Thymus (tissue), 11 donors: Measurements from ENCODE around the gene DDX5. TPM values are rescaled to one million over a fixed set of nuclear protein-coding genes. Genes with fewer than 3 reads are reported as not detected.
A peak's percentile ranks its signal among the peaks of the same experiment; 100 is the strongest.

ENCODE experiments used
- DNase-seq, 9 donors: peaks; one replicate each; pipeline ENCODE4 v3.0.0-alpha.2; 2013; ENCODE audit warnings: low spot score in 9 of 9, low read depth in 6 of 9, missing footprints in 1 of 9
- H3K27ac ChIP-seq, 2 donors: one replicate each; pipeline ENCODE4 v1.5.1; 2013; ENCODE audit warnings: control low read depth in 1 of 2, low read depth in 1 of 2, low read length in 1 of 2, mild to moderate bottlenecking in 1 of 2, moderate library complexity in 1 of 2
- H3K27me3 ChIP-seq, 2 donors: one replicate each; pipeline ENCODE4 v1.5.1; 2013; ENCODE audit warnings: low read length in 1 of 2; ENCODE audit not compliant: control insufficient read depth in 2 of 2, insufficient read depth in 1 of 2
- H3K36me3 ChIP-seq, 2 donors: one replicate each; pipeline ENCODE4 v1.5.1; 2013; ENCODE audit warnings: low read length in 1 of 2, mild to moderate bottlenecking in 1 of 2, moderate library complexity in 1 of 2; ENCODE audit not compliant: control insufficient read depth in 2 of 2, insufficient read depth in 2 of 2
- H3K4me1 ChIP-seq, 2 donors: one replicate each; pipeline ENCODE4 v1.5.1; 2013; ENCODE audit warnings: low read length in 2 of 2; ENCODE audit not compliant: control insufficient read depth in 2 of 2, insufficient read depth in 2 of 2
- H3K4me3 ChIP-seq, 2 donors: one replicate each; pipeline ENCODE4 v1.5.1; 2013; ENCODE audit warnings: low read length in 2 of 2, control low read depth in 1 of 2, mild to moderate bottlenecking in 1 of 2
- H3K9me3 ChIP-seq, 2 donors: one replicate each; pipeline ENCODE4 v1.5.1; 2013; ENCODE audit warnings: low read length in 1 of 2, mild to moderate bottlenecking in 1 of 2; ENCODE audit not compliant: control insufficient read depth in 2 of 2, insufficient read depth in 1 of 2
- WGBS: extraction: QIAGEN DNeasy Blood & Tissue Kit; methylation state at CpG from one replicate; pipeline ENCODE4 v1.1.7; 2013; 5-methylcytosine and 5-hydroxymethylcytosine counted together
- polyA plus RNA-seq: library from polyadenylated mRNA; stranded (reverse); fragments of 200-250 nt; gene quantifications from one replicate; pipeline ENCODE4 v1.2.3, GENCODE V29; 2013
- total RNA-seq: library from RNA; stranded (reverse); fragments of 120-200 nt; gene quantifications from one replicate; pipeline ENCODE4 v1.2.4, GENCODE V29; 2013
- donor health status: healthy.

DDX5 gene
- total and polyA plus RNA-seq, 2 donors, result 584 to 937 TPM

DNA sequence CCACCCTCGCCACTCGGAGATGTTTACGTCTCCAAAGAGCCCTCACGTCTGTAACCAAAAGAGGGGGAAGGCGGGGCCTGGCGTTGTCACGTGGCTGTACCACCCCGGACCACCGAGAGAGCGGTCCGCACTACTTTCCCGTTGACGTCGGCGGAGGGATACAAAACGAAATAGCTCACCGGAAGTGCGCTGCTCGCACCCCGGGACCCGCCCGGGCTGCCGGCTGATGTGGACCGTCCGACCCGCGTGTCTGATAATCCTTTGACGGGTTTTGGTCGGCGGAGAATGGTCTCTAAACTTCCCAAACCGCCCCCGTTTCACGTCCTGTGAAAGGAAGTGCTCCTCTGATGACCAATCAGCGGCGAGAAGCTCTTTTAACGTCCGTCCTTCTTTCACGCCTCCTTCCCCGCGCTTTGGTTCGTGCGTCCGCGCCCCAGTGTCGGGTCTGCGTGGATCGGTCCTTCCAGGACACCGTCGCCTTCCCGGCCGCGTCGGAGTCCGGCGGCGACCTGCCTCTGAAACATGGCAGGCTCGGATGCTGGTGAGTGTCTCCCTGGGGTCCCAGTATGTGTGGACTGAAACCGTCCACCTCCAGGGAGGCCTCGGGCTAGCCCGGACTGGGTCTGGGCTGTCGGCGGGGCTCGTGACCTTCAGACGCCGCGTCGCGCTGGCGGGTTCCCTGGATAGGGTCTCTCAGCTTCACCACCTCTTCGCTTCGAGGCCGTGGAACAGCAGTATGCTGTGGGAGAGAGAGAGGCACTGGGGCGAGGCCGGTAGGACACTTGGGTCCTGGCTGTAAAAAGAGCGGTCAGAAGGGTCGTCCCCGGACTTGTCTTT lies 705 bp upstream of the DDX5 start, which contains the start of gene CEP95:
TSS of gene CEP95 (plus strand) at position 402 of the 837 bp plus-strand sequence. CDS start at position 523, 121 bp downstream.
- peak; percentile 41 to 98 (median 94) for DNase-seq
- under 1% methylated on average over 77 of the region's 77 CpGs for WGBS
- peaks cover 10 to 16% of the 10 kb centered on the region in 2 donors for H3K4me1 ChIP-seq
- no peaks in the 10 kb centered on the region for H3K9me3 ChIP-seq
- H3K36me3 ChIP-seq, result peaks cover 29 to 64% of the 10 kb centered on the region in 2 donors
- H3K4me3 ChIP-seq, result peak within 1 kb of the TSS; percentile 87 to 96
- peak within 1 kb of the TSS; percentile 97 to 99 for H3K27ac ChIP-seq
- no peaks in the 10 kb centered on the region for H3K27me3 ChIP-seq

DNA sequence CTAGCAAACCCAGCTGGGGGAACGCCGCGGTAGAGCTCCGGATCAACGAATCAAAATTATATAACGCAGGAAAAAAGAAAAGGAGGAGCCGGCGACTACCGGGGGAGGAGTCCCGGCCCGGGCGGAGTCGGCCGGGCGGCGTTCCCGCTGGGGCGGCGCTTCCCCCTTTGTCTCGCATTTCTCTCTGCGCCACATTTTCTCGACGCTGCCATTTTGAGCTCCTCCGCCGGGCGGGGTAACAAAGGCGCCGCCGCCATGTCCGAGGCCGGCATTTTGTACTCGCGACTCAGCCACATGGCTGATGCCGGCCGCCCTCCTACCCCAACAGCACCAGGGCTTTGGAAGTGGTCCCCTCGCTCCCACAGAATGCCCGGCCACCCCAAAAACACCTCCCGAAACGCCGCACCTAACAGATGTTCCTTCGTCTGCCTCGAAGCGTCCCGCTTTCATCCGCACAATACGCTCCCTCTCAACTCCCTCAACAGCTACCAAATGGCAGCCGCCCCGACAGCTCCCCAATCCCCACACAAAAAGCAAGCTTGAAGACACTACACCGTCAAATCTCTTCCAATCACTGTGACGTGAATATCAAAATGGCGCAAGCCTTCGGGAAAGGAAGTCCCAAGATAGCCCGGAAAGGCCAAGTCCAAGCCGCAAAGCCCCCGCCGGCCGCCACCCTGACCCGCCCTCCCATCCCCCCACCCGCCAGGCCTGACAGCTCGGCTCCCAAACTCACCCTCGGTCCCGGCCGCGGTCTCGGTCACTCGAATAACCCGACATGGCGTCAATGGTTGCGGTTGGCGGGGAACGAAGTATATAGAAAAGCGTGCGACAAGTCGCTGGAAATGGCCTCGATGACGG lies 519 bp downstream of the DDX5 start:
- DNase-seq, result peak; percentile 77 to 96 (median 87)
- H3K27me3 ChIP-seq, result no peaks in the 10 kb centered on the region
- H3K4me1 ChIP-seq, result peaks cover 10 to 19% of the 10 kb centered on the region in 2 donors
- WGBS, result under 1% methylated on average over 76 of the region's 76 CpGs
- H3K27ac ChIP-seq, result peak overlapping the region; percentile 97 to 99
- H3K36me3 ChIP-seq, result peaks cover 37 to 64% of the 10 kb centered on the region in 2 donors
- no peaks in the 10 kb centered on the region for H3K9me3 ChIP-seq
- peak overlapping the region; percentile 87 to 96 for H3K4me3 ChIP-seq

GRCh38 chr17:64504769-64505339 lies 1.2 kb downstream of the DDX5 start:
- Histone ChIP-seq H3K36me3 (peaks cover 42 to 64% of the 10 kb centered on the region in 2 donors), H3K4me1 (peaks cover 10 to 19% of the 10 kb centered on the region in 2 donors)

GRCh38 chr17:64503821-64504768 lies 2.0 kb downstream of the DDX5 start:
- no peak for DNase-seq
- Histone ChIP-seq H3K27ac (peak overlapping the region in 1 of 2 donors; percentile 99), H3K4me1 (peaks cover 9 to 19% of the 10 kb centered on the region in 2 donors), H3K9me3 (no peaks in the 10 kb centered on the region), H3K27me3 (no peaks in the 10 kb centered on the region), H3K36me3 (peaks cover 39 to 64% of the 10 kb centered on the region in 2 donors), H3K4me3 (peak overlapping the region; percentile 87 to 96)
- 61% methylated on average over 7 of the region's 7 CpGs for WGBS

More at GRCh38 chr17:64504769-64505339, 1.2 kb downstream of the DDX5 start:
- no peak for DNase-seq
- 1% methylated on average over 13 of the region's 13 CpGs for WGBS
- H3K9me3 ChIP-seq, result no peaks in the 10 kb centered on the region
- H3K27ac ChIP-seq, result peak overlapping the region; percentile 97 to 99
- peak overlapping the region; percentile 87 to 96 for H3K4me3 ChIP-seq
- no peaks in the 10 kb centered on the region for H3K27me3 ChIP-seq

- no peaks in the 10 kb centered on the region for H3K9me3 ChIP-seq
- H3K4me1 ChIP-seq, result peaks cover 7 to 19% of the 10 kb centered on the region in 2 donors
- H3K4me3 ChIP-seq, result no peak overlapping the region
- H3K27ac ChIP-seq, result no peak overlapping the region
- peaks cover 42 to 68% of the 10 kb centered on the region in 2 donors for H3K36me3 ChIP-seq
- WGBS, result 95% methylated on average over 5 of the region's 5 CpGs
- H3K27me3 ChIP-seq, result no peaks in the 10 kb centered on the region
- no peak for DNase-seq
Observed at GRCh38 chr17:64503341-64503740, 2.7 kb downstream of the DDX5 start.

DNA sequence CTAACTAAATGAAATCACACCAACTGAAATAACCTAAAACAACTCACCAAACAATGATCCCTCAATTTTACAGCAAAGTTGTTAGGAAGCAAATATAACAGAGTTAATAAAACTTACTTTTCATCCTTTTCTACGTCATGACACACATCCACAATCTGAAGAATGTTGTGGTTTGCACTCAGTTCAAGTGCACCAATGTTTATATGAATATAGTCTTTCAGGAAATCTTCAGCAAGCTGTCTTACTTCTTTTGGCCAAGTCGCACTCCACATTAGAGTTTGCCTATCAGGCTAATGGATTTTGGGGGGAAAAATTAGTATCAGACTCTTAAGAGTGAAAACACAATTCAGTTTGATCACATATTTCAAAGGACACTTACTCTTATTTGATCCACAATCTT lies 3.3 kb downstream of the DDX5 start:
- 93% methylated on average over 2 of the region's 2 CpGs for WGBS
- Histone ChIP-seq H3K4me3 (no peak overlapping the region), H3K4me1 (peaks cover 7 to 19% of the 10 kb centered on the region in 2 donors)

DNA sequence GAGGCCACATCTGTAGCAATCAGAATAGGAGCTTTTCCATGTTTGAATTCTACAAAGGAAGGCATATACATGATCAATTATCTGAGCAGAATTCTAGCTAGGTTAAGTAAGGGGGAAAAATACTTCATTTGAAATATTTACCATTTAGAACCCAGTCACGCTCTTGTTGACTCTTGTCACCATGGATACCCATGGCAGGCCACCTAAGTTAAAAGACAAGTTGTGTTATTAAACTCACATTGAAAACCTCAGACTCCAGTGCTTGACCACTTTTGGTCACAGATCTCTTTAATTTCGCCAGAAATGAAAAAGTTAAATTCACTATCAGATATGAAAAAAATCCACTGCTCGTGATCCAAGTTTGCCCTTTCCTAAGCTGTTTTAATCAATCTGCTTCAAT lies 4.1 kb downstream of the DDX5 start:
- no peak for DNase-seq
- H3K4me3 ChIP-seq, result no peak overlapping the region
- 97% methylated on average over 3 of the region's 3 CpGs for WGBS
- no peak overlapping the region for H3K27ac ChIP-seq
- H3K4me1 ChIP-seq, result peaks cover 13 to 24% of the 10 kb centered on the region in 2 donors
- no peaks in the 10 kb centered on the region for H3K9me3 ChIP-seq
- no peaks in the 10 kb centered on the region for H3K27me3 ChIP-seq
- H3K36me3 ChIP-seq, result peaks cover 42 to 78% of the 10 kb centered on the region in 2 donors

More for the DNA sequence above, 3.3 kb downstream of the DDX5 start:
- no peak for DNase-seq
- Histone ChIP-seq H3K27ac (no peak overlapping the region), H3K36me3 (peaks cover 42 to 73% of the 10 kb centered on the region in 2 donors), H3K9me3 (no peaks in the 10 kb centered on the region), H3K27me3 (no peaks in the 10 kb centered on the region)
